ENCODE data around the gene MYT1.

The MYT1 gene

GRCh38 chr20:64219202-64219601 is 55.0 kb downstream of the MYT1 start:
- no peak for DNase-seq (ENCODE audit: low spot score)

- no peak for DNase-seq (ENCODE audit: low spot score)
These were observed 55.5 kb downstream of the MYT1 start for GRCh38 chr20:64219730-64220129.

DNA sequence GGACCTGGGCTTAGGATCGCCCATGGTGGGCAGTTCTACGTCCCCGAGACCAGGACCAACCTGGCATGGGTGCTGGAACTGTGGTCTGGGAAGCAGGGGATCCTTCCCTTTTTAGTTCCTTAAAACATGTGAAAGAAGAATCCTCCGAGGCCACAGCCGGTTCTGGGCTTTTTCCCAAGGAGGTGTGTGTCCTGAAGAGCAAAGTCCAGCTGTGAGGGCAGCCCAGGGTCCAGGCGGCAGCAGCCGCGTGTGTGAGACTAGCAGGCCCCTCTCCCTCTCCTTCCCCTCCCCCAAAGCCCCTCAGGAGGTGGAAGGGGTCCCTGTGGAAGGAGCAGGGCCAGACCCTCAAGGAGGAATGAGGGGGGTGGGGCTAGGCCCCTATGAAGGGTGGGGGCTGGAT is 56.2 kb downstream of the MYT1 start:
- no peak for DNase-seq (ENCODE audit: low spot score)

- DNase-seq (ENCODE audit: low spot score): no peak
These were observed 56.8 kb downstream of the MYT1 start for GRCh38 chr20:64220891-64221527.

- no peak for DNase-seq (ENCODE audit: low spot score)
These were observed 58.1 kb downstream of the MYT1 start for GRCh38 chr20:64222291-64222735.

DNA sequence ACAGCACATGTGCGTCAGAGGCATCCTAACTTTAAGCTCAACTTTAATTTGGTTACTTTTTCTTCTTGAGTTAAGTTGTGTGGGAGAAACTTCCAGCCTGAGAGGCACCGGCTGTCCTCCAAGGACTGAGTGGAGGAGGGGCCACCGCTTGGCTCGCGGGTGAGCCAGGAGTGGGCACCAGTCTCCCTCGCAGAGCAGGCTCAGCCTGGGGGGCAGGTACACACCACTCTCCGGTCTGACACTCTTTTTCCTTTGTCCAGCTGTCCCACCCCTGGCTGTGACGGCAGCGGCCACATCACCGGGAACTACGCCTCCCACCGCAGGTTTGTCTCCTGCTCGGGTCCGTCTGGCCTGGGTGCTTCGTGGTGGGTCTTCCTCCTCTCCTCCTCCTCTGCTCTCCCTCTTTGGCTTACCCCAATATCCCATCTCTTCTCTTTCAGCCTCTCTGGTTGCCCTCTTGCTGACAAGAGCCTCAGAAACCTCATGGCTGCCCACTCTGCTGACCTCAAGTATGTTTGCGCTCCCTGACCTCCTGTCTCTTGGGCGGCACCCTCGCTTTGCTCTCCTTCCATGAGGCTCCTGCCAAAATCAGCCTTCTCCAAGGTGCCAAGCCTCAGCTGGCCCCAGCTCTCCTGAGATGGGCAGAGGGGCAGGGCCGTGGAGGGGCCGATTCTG is 58.7 kb downstream of the MYT1 start:
- no peak for DNase-seq (ENCODE audit: low spot score)

DNA sequence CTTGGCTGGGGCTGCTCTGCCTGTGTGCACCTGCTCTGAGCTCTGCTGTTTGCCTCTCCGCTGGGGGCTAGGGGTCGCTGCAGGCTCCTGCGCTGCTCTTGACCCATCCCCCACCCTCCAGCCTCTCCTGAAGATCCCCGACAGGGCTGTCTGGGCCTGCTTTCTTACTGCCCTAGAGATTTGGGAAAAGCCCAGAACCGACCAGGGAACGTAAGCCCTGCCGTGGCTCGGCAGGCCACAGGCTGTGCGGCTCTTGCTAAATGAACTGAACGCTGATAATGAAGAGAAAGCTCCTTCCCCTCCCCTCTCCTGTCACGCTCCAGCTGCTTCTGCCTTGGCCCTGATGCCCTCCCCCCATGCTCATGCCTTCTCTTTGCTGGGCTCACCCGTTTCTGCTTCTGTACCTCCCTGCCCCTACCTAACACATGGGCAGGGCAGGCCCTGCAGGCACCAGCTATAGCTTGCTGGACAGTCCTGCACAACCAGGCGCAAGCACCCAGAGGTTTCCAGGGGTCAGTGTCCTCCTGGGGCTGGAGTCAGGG is 59.3 kb downstream of the MYT1 start:
- DNase-seq (ENCODE audit: low spot score): no peak

DNA sequence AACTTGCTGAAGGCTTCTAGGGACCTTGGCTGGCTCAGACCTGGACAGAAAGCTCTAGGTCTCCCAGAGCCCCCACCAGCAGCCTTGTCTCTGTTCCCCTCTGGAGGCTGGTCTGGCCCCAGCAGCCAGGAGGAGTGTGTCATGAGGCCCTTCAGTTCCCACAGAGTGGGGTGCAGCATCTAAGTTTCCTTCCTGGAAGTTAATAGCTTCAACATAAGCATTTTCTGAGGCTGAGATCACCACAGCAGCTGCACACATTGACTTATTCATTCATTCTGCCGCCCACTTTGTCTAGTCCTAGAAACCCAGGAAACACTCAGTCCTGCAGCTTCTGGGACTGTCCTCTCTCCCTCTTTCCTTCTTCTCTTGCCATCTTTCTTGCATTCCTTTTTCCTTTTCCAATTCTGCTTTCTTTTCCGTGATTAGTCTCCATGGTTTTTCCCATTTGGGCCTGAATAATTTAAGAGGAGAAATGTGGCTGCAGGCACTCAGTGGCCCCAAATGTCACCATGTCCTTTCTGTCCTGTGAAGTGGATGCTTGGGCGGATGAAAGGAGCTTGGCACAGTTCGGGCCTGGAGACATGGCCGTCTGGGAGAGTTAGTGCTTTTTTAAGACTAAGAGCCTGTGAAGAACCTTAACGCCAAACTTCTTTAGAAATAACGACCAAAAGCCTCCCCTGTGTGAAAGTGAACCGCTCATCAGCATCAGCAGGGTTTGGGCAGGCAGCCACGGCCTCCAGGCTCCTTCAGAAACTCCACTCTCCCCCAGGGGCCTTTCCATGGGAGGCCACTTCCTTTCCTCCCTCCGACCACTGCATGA is 60.3 kb downstream of the MYT1 start:
- DNase-seq (ENCODE audit: low spot score): no peak

DNA sequence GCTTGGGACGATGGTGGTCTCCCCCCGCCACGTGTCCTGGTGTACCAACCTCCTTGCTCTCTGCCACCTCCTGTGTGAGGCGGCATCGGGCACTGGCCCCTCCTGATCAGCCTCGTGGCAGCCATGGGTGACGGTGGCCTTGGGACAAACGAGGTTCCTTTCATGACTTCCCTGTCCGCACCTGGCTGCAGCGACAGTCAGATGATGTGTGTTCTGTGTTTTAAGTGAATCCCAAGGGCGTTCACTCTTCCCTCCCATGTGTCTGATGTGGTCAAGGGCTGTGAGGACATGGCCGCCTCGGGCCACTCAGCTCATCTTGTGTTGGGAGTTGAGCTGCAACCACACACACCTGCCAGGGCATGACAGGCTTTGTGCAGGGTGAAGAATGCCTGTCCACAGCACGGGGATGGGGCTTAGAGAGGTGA is 60.9 kb downstream of the MYT1 start:
- no peak for DNase-seq (ENCODE audit: low spot score)

DNA sequence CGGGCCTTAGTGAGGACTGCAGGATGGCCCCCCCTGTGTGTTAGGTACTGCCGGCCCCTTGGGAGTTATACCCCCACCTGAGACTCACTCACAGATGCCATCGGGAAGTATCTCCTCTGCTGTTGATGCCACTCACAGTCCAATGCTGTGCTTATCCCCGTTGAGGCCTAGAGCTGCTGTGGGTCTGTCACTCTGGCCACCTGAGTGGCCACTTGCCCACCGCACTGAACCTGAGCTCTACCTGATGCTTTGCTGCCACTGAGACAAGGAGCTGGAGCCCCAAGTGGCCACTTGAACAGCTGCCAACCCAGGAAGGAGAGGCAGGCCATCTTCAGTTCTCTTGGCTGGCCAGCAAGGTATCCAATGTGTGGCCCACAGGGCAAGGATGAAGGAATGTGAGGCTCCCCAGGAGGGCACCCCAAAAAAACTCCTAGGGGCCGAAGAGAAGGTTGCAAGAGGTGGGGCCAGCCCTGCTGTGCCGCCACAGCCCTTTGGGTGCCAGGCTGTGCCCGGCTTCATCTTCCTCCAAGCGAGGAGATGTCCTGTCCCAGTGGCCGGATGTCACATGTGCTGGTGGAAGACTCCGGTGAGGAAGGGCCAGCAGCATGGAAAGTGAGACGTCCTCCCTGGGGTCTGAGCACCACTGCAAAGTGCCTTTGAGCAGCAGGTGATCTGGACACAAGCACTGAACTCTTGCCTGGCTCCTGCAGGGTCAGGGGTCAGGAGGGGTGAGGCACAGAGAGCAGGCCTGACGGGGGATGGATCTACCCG is 61.8 kb downstream of the MYT1 start:
- no peak for DNase-seq (ENCODE audit: low spot score)

DNA sequence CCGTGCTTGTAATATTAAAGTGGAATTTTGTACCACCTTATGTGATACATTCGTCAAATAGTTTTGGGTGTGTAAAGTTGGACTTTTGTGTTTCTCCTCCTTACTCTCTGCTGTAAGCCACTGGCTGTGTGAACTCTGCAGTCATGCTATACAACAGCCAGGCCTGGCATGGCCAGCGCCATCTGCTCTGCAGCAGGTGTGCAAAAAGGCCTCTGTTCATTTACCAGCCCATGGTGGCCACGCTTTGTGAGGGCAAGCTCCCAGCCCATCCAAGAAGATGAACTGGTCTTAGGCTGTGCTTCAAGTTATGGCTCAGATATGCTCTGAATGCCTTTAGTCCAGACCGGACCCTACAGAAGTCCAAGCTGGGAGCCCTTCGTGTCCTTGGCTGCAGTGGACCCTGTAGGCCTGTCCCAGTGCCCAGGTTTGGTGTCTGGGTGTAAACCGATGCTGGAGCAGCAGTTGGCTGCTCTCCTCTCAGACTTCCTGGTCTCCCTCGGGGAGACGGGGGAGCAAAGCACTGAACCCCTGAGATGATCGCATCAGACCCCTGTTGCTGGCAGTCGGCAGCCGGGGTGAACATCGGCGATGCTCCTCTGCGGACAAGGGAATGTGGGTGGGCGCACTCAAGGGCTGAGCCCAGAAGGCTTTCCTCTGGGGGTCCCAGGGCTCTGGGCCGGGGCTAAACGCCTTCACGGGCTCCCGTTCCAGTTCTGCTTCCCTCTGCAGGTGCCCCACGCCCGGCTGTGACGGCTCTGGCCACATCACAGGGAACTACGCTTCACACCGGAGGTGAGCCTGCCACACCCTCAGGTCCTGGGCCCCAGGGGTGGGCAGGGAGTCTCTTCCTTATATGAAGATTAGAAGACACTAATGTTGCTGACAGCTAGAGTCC is 62.7 kb downstream of the MYT1 start:
- DNase-seq (ENCODE audit: low spot score): no peak

DNA sequence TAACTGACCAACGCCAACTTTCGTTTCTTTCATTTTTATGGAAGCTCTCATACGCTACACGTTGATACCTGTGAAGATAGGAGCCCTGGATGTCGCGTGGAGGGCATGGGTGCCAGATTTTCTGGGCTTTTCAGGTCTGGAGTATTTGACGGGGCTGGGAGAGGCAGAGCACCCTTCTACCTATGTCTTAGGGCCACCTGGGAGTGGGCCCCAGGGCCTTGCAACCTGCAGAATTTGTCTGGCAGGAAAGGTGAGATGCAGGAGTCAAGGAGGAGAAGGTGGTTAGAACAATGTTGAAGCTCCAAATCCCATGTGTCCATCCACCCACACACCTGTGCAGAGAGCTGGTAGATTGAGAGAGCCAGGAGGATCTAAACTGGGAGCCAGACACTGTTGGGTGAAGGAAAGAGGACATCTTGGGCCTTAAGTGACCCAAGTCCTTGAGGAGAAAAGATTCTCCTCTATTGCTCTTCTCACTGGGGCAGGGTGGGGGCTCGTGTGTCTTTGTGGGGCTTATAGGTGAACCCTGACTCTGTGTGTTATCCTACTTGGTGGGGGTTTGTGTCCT is 63.9 kb downstream of the MYT1 start:
- no peak for DNase-seq (ENCODE audit: low spot score)

- no peak for DNase-seq (ENCODE audit: low spot score)
These were observed 64.7 kb downstream of the MYT1 start for GRCh38 chr20:64228751-64229506.

GRCh38 chr20:64229507-64230061 is 65.3 kb downstream of the MYT1 start:
- DNase-seq (ENCODE audit: low spot score): no peak

DNA sequence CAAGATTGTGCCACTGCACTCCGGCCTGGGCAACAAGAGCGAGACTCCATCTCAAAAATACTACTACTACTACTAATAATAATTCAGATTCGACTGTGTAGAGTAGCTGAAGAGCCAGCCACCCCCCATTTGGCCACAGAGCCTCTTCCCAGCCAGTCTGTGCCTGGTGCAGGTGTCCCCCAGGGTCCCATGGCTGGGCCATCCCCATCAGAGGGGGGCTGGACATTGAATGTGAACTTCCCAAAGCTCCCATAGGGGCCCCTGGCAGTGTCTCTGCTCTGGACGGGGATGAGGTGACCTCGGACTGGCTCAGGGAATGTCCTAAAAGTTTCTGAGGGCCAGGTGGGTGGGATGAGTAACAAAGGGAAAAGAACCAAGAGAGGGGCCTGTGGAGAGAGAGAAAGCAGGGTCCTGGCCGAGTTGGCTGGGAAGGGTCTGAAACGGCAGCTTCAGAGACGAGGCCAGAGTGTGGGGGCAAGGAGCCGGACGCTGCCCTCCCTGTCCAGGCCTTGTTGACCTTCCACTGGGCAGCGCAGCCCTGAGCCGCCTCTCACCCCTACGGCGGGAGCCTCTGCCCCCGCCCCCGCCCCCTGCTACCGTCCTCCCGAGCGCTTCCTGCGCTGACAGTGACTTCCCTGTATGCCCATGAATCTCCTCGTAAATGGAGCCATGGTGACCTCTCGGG is 66.4 kb downstream of the MYT1 start:
- DNase-seq (ENCODE audit: low spot score): no peak

GRCh38 chr20:64231621-64232550 is 67.6 kb downstream of the MYT1 start:
- no peak for DNase-seq (ENCODE audit: low spot score)

DNA sequence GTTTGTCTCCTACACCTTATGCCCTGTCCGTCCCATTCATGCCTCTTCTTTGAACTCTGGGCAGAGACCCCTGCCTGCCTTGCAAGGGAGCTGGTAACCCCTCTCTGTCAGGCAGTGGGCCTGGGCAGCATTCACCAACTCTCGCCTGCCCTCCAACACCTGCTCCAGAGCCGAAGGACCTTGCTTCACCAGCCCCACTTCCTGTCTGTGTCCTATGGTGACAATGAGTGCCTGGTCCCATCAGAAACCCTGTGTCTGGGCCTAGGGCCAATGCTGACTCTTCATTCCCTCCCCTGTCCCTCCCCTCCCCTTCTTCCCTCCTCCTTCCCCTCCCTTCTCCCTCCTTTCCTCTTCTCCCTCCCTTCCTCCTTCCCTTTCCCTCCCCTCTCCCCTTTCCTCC is 68.5 kb downstream of the MYT1 start:
- DNase-seq (ENCODE audit: low spot score): peak; percentile 42

DNA sequence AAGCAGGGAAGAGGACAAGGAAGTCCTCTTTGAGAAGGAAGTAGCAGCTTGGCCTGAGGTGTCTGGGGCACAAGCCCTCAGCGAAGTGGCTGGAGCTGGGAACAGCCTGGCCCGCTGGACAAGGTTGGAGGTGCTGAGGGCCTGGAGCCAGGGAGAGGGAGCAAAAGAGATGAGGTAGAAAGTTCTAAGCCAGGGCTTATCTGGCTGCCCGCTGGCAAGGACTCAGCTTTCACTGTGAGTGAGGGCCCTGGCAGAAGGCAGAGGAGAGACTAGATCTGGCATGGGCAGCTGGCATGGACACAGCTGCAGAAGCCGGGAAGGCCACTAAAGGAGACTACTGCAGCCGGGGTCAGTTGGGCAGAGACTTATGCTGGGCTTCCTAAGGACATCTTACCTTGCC is 69.5 kb downstream of the MYT1 start:
- DNase-seq (ENCODE audit: low spot score): peak; percentile 46
